NB4 (cell line): ENCODE results near the gene CLCNKB.
A peak's percentile ranks its signal among the peaks of the same experiment; 100 is the strongest.

ENCODE experiments used
- DNase-seq: peaks from one replicate; pipeline ENCODE4 v3.0.0; 2010; ENCODE audit warnings: low read depth
- H3K4me3 ChIP-seq: one replicate; pipeline ENCODE4 v1.5.1; 2011; ENCODE audit warnings: mild to moderate bottlenecking, low read depth, low read length, moderate library complexity
- MYC ChIP-seq: IDR thresholded peaks from 2 replicates; pipeline ENCODE4 v1.6.1; 2011; ENCODE audit warnings: low read depth, low read length
- POLR2A ChIP-seq: IDR thresholded peaks from 2 replicates; pipeline ENCODE4 v1.6.1; 2011; ENCODE audit warnings: mild to moderate bottlenecking; ENCODE audit not compliant: insufficient read length; ENCODE audit errors: extremely low read depth
- TF ChIP-seq, protein P1 (sequence below): IDR thresholded peaks from 2 replicates; pipeline ENCODE4 v1.6.1; 2011; ENCODE audit warnings: low read depth, low read length
- TF ChIP-seq, protein P2 (sequence below): IDR thresholded peaks from one replicate; pipeline ENCODE4 v1.5.1; 2012; ENCODE audit warnings: low read depth, low read length

Gene CLCNKB

DNA sequence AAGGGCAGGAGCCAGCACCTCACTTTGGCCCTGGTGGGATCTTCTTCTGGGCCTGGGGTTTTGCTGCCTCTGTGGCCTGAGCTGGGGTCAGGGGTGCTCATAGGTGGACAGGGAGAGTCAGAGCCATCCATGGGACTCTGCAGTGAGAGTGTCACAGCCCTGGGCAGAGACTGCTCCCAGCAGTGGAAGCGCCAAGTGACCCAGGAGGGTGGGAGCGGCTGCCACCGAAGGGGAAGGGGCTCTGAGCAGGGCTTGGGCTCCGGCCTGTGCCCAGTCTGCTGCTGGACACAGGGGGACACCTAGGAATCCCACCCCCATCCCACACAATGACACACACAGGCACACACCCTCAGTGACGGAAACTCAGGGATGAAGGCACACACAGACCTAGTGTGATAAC, 368 bp downstream of the CLCNKB start:
- no peak for DNase-seq
- no peak for TF ChIP-seq POLR2A
- TF ChIP-seq MYC = no peak
- TF ChIP-seq, protein P1, sequence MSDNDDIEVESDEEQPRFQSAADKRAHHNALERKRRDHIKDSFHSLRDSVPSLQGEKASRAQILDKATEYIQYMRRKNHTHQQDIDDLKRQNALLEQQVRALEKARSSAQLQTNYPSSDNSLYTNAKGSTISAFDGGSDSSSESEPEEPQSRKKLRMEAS = no peak
- TF ChIP-seq, protein P2, sequence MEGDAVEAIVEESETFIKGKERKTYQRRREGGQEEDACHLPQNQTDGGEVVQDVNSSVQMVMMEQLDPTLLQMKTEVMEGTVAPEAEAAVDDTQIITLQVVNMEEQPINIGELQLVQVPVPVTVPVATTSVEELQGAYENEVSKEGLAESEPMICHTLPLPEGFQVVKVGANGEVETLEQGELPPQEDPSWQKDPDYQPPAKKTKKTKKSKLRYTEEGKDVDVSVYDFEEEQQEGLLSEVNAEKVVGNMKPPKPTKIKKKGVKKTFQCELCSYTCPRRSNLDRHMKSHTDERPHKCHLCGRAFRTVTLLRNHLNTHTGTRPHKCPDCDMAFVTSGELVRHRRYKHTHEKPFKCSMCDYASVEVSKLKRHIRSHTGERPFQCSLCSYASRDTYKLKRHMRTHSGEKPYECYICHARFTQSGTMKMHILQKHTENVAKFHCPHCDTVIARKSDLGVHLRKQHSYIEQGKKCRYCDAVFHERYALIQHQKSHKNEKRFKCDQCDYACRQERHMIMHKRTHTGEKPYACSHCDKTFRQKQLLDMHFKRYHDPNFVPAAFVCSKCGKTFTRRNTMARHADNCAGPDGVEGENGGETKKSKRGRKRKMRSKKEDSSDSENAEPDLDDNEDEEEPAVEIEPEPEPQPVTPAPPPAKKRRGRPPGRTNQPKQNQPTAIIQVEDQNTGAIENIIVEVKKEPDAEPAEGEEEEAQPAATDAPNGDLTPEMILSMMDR = no peak
- no peak overlapping the region for H3K4me3 ChIP-seq

DNA sequence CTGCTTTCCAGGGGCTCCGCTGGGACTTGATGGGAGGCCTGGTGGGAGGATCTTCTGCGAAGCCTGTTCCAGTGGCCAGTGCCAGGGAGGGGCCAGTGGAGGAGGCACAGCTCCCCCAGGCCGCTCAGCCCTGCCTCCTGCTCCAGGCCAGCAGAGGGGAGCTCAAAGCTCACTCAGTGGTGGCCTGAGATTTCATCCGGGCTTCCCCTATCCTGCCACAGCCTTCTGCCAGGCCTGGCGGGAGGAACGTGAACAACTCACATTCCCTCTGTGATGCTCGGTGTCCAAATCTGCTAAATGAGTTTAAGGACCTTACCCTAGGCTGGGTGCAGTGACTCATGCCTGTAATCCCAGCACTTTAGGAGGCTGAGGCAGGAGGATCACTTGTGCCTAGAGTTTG, 3.3 kb downstream of the CLCNKB start:
- no peak for TF ChIP-seq MYC
- TF ChIP-seq, protein P2 = no peak
- no peak for TF ChIP-seq POLR2A
- TF ChIP-seq, protein P1 = no peak
- DNase-seq = no peak
- no peak overlapping the region for H3K4me3 ChIP-seq

DNA sequence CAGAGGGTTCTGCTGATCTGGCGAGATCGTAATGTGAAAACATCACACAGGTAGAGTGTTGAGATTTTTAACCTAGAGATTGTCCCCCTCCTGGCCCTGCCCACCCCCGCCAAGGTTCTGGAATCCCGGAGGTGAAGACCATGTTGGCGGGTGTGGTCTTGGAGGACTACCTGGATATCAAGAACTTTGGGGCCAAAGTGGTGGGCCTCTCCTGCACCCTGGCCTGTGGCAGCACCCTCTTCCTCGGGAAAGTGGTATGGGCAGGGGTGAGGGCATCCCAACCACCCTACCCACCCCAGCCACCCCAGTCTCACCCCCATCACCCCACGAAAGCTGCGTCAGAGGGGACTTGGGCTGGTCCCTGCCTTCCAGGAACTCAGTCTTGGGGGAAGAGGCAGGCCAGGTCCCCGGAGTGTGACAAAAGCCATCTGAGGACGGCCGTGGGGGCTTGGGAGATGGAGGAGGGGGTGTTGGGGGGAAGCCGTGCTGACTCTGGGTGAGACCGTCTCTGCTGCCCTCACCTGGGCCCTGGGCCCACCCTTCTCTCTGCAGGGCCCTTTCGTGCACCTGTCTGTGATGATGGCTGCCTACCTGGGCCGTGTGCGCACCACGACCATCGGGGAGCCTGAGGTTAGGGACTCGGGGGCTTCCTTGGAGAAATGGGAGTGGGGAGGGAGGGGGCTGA, 4.4 kb downstream of the CLCNKB start:
- no peak overlapping the region for H3K4me3 ChIP-seq
- no peak for DNase-seq
- TF ChIP-seq, protein P2 = no peak
- TF ChIP-seq MYC (no peak), POLR2A (no peak)
- TF ChIP-seq, protein P1 = no peak

DNA sequence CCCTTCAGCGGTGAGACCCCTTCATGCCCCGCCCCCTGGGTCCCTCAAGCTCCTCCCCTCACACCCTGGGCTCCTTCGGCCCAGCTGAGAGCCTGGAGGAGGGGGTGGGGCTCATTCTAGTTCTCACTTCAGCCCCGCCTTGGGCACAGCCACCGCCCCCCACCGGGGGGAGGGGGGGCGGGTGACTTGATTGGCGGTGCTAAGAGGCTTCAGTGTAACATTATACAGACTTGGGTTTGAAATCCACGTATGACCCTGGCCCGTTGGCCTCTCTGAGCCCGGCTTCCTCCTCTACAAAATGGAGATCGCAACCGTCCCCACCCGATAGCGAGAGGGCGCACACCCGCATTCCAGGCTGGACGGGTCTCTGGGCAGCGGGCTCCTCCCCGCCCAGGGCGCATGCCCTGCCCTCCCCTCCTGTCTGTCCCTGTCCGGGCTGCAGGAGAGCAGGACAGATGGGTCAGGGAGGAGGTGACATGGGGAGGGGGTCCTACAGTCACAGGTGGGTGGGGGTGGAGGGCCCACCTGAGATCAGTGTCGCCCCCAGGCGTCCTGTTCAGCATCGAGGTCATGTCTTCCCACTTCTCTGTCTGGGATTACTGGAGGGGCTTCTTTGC, 5.1 kb downstream of the CLCNKB start:
- no peak overlapping the region for H3K4me3 ChIP-seq
- TF ChIP-seq, protein P1 = no peak
- TF ChIP-seq, protein P2 = no peak
- TF ChIP-seq MYC = no peak
- no peak for TF ChIP-seq POLR2A
- peak; percentile 30 for DNase-seq

DNA sequence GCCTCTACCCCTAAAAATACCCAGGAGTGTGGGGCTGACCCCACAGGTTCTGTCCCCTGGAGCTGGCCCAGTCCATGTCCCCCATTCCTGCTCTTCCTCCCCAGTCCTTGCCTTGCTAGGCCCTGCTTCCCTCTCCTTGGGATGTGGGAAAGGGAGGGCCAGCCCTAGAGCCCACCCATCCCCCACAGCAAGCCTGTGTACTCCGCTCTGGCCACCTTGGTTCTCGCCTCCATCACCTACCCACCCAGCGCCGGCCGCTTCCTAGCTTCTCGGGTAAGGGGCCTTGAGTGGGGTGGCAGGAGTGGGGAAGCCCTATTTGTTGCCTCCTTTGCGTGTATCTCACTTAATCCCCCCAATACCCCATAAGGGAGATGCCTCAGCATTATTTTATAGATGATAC, 6.7 kb downstream of the CLCNKB start:
- no peak overlapping the region for H3K4me3 ChIP-seq
- TF ChIP-seq, protein P1 = no peak
- TF ChIP-seq, protein P2 = no peak
- TF ChIP-seq MYC = no peak
- no peak for TF ChIP-seq POLR2A
- no peak for DNase-seq
